NCI-H2227 (cell line): ENCODE data around the gene C19orf73.
A peak's percentile ranks its signal among the peaks of the same experiment; 100 is the strongest.
"Not testable (repeated sequence)": the region's sequence is repeated elsewhere in the genome, so short reads cannot be mapped to it uniquely, and the experiment has no call there.

Experiments
- DNase-seq: peaks from one replicate; lab custom pipeline; 2025; ENCODE audit not compliant: unreplicated experiment; lab: John Stamatoyannopoulos, UW

The C19orf73 gene

GRCh38 chr19:49123285-49123684 is 4.3 kb upstream of the C19orf73 start:
- not testable (repeated sequence) for DNase-seq

DNA sequence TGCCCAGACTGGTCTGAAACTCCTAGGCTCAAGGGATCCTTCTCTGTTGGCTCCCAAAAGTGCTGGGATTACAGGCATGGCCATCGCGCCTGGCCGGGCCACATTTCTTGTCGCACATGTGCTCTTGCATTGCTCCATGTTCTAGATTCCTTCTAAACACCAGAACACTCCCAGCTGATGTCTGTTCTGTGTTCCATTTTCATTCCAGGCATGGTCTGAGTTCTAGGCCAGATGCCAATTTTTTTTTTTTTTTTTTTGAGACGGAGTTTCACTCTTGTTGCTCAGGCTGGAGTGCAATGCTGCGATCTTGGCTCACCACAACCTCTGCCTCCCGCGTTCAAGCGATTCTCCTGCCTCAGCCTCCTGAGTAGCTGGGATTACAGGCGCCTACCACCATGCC is 2.9 kb upstream of the C19orf73 start:
- DNase-seq = not testable (repeated sequence)

- DNase-seq = no peak
These were observed 1.9 kb upstream of the C19orf73 start for GRCh38 chr19:49120868-49121267.

- no peak for DNase-seq
These were observed 1.4 kb upstream of the C19orf73 start for GRCh38 chr19:49120325-49120683.

DNA sequence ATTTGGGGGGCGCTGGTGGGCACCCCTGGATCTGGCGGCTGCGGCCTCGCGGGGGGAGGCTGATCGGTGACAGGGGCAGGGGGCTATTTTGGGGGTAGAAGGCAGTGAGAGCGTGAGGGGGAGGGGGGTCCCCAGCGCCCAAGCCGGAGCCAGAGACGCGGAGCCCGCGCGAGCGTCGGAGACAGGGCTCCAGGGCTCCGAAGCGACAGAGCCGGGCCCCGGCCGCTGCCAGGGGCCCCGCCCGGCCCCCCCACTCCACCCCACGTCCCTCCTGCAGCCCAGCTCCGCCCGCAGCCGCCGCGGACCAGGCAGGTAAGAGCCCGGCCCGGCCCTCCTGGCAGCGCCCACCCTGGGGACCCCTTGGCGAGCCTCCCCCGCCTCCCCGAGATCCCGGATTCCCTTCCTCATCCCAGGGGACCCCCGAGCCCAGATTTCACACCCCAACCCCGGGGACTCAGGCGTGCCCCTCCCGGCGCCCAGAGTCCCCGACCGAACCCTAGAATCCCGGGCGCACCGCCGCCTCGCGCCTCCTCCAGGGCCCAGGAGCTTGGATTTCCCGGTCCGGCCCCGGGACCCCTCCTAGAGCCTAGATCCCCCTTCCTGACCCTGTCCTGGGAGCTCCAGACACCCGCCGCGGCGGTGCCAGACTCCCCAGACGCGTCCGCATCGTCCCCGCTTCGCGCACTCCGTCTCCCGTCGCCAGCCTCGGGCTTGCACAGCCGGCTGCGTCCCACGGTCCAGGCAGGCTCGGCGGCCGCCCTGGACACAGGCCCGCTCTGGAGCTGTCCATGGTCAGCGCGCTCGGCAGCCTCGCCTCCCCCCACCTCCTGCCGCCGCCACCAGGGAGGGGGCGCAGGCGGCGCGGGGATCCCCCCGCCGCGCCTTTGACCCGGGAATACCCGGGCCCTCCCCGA is 725 bp upstream of the C19orf73 start, which contains the start of gene PPFIA3:
Gene PPFIA3 (plus strand): TSS at position 134 of the 914 bp plus-strand sequence. CDS start 8,330 bp downstream, outside the sequence.
- DNase-seq = peak; percentile 53

GRCh38 chr19:49117677-49118564 is 1.0 kb downstream of the C19orf73 start:
- no peak for DNase-seq

- DNase-seq = no peak
These were observed 2.4 kb downstream of the C19orf73 start for GRCh38 chr19:49116544-49116943.

DNA sequence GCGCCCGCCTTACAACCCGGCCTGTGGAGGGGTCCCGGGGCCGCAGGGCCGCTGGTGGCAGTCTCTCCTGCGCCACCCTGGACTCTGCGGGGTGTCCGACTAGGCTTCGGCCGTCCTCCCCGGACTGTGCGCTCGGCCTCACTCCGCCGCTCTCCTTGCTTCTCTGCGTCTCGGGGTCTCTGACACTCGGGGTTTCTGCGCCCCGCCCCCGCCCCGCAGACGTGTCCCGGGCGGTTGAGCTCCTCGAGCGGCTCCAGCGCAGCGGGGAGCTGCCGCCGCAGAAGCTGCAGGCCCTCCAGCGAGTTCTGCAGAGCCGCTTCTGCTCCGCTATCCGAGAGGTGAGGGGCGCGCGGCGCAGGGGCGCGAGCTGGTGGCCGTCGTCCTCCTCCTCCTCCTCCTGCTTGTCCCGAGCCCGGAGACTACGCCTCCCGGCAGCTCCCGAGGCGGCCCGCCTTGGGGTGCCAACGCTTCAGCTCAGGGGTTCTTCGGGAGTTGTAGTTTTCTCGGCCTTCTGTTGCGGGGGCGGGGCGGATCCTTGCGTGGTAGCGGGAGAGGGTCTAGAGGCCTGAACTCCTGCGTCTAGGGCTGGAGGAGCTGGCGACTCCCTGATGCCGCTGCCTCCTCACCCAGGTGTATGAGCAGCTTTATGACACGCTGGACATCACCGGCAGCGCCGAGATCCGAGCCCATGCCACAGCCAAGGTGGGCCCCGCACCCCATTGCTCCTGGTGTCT is 4.1 kb downstream of the C19orf73 start:
- DNase-seq = peak; percentile 85

DNA sequence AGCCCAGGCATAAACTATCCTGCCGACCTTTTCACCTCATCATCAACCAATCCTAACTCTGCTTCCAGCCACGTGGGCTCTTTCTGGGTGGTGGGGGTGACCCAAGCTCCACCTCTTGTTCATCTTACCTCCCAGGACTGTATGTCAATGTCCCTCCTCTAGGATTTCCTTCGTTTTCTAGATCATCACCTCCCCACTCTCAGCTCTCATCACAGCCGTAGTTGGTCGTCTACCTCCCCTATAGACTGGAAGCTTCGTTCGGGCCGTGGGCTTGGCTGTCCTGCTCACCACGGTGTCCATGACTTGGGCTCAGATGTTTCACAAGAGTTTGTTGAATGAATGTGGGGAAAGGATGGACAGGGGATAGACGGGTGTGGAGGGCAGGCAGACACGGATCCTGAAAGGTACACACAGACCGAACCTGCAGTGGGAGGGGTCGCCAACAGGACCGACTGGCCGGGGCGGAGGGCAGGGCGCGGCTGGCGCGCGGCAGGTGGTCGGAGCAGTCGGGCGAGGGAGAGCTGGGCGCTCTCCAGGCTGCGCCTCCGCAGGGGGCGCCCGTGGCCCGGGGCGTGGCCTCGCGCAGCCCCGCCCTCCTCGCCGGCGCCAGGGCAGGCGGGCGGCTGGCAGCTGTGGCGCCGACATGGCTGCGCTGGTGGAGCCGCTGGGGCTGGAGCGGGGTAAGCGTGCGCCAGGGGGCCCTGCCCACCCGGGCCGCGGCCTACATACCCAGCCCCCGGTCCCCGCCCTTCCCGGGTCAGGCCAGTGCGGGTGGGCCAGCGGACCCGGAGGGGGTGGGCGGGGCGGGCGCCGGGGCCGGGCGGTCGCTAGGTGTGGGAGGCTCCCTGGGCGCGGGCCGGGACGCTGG is 4.9 kb downstream of the C19orf73 start, which contains the start of gene LIN7B:
Gene LIN7B (plus strand): TSS at position 609 of the 868 bp plus-strand sequence. CDS start 35 bp downstream, at position 644.
- peak; percentile 57 for DNase-seq

DNA sequence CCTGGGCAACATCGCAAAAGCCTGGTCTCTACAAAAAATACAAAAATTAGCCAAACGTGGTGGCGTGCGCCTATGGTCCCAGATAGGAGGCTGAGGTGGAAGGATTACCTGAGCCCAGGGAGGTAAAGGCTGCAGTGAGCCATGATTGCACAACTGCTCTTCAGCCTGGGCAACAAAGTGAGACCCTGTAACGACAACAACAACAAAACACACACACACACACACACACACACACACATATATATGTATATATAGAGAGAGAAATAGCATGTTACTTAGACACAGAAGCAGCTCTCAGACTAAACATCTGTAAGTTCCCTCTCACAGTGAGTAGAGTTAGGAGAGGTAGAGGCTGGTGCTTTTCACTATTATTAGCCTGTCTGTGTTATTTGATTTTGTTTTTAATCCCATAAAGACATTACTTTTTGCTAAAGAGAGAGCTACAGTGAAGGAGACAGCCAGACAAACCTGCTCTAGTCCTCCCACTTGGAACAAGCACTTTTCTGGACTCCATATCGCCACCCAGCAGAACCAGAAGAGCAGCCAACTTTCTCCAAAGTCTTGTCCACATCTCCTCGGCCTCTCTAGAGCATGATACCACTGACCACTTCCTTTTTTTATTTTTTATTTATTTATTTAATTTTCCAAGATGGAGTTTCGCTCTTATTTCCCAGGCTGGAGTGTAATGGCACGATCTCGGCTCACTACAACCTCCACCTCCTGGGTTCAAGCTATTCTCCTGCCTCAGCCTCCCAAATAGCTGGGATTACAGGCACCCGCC is 7.5 kb downstream of the C19orf73 start:
- DNase-seq = no peak

DNA sequence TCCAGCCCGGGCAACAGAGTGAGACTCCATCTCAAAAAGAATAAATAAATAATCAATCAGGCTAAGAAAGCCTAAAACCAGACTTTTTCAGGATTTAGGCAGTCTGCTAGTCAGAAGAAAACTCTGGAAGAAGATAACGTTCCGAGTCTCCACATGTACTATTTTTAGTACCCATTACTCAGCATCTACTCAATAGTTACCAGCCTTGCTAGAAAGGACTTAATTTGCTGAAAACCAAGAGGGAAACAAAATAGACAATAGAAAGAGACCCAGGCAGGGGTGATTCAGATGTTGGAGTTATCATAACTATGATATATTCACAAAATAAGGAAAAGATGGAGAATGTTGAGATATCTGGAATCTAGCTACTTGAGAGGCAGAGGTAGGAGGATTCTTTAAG is 8.4 kb downstream of the C19orf73 start:
- DNase-seq = no peak

GRCh38 chr19:49109569-49110233 is 9.2 kb downstream of the C19orf73 start:
- DNase-seq = no peak

- no peak for DNase-seq
These were observed 9.9 kb downstream of the C19orf73 start for GRCh38 chr19:49109051-49109450.

- DNase-seq = no peak
These were observed 11.1 kb downstream of the C19orf73 start for GRCh38 chr19:49107625-49108459.

DNA sequence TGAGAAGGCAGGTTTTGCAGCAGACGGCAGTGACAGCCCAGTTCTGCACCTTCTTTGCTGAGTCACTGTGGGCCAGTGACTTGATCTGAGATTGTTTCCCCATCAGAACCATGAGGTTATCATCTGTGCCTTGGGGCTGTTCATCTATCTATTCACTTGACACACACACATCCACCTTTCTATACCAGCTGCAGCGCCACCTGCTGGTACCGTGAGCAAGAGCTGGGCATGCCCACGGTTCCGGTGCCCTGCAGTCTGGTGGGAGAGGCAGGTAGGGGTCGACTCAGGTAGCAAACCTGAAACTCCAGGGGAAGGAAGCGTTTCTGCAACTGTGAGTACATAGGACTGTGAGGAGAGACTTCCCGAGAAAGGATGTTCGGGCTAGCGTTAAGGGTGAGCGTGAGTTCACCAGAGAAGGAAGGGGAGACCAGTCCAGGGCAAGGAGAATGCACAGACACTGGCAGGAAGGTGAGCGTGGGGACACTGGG is 12.3 kb downstream of the C19orf73 start:
- peak; percentile 65 for DNase-seq

DNA sequence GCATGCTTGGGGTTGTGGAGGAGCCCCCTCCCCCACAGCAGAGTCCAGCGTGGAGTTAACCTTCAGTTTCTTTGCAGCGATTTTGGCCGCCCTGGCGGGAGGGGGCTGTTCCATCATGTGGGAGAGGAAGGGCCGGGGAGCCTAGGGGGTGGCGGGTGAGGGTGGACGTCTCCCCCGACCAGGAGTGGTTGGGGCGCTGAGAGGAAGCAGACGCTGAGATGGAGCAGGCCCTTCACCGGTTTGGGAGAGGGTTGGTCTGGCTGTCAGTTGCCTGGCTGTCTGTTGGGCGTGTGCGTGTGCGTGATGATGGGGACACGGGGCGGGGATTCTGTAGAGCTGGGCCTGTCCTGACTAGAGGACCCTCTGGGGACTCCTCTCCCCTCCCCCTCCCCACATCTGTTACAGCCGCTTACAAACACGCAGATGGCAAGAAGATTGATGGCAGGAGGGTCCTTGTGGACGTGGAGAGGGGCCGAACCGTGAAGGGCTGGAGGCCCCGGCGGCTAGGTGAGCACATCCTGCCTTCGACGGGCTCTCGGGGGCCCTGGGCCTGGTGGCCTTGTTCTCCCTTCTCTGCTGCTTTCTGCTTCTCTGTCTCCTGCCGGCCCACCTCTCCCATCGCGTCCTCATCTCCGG is 14.6 kb downstream of the C19orf73 start:
- no peak for DNase-seq
